OCI-LY3 (cell line): ENCODE measurements around the gene LMNTD1.

Source experiments
- H2AFZ ChIP-seq: fragments of 200-600, 300-600 bp; shearing (Covaris generic); 2 replicates; pipeline ENCODE4 v1.6.0; 2014; ENCODE audit warnings: antibody characterized with exemption, low read depth, low read length
- H3K27ac ChIP-seq: fragments of 200-600, 300-600 bp; sonication (generic); 2 replicates; pipeline ENCODE4 v1.5.1; 2014; ENCODE audit warnings: mild to moderate bottlenecking, low read length, moderate library complexity, mixed read lengths
- H3K27me3 ChIP-seq: fragments of 200-600, 300-600 bp; sonication (generic); 2 replicates; pipeline ENCODE4 v1.6.1; 2014; ENCODE audit warnings: low read depth, low read length, mixed read lengths
- H3K36me3 ChIP-seq: fragments of 200-600, 300-600 bp; sonication (generic); replicated peaks from 2 replicates; pipeline ENCODE3; 2014; ENCODE audit warnings: low read depth, low read length, mixed read lengths
- H3K4me1 ChIP-seq: fragments of 300-600, 200-600 bp; sonication (generic); 2 replicates; pipeline ENCODE4 v1.6.1; 2014; ENCODE audit warnings: low read length, mixed read lengths
- H3K4me2 ChIP-seq: fragments of 200-600, 300-600 bp; sonication (generic); 2 replicates; pipeline ENCODE4 v1.6.1; 2014; ENCODE audit warnings: low read length, mixed read lengths
- H3K4me3 ChIP-seq: fragments of 300-600, 200-600 bp; sonication (generic); 2 replicates; pipeline ENCODE4 v1.5.1; 2014; ENCODE audit warnings: antibody characterized with exemption, mild to moderate bottlenecking, low read length, moderate library complexity
- H3K79me2 ChIP-seq: fragments of 300-600, 200-600 bp; shearing (Covaris generic); 2 replicates; pipeline ENCODE4 v1.6.1; 2014; ENCODE audit warnings: mild to moderate bottlenecking, low read length, mixed read lengths
- H3K9ac ChIP-seq: fragments of 300-600, 200-600 bp; shearing (Covaris generic); 2 replicates; pipeline ENCODE4 v1.6.0; 2014; ENCODE audit warnings: mild to moderate bottlenecking, low read length, moderate library complexity
- H3K9me3 ChIP-seq: fragments of 200-600, 300-600 bp; shearing (Covaris generic); 2 replicates; pipeline ENCODE4 v1.6.1; 2014; ENCODE audit warnings: low read length, mixed read lengths; ENCODE audit not compliant: insufficient read depth
- H4K20me1 ChIP-seq: fragments of 200-600, 300-600 bp; sonication (generic); 2 replicates; pipeline ENCODE4 v1.6.1; 2016; ENCODE audit warnings: low read length, mixed read lengths; ENCODE audit not compliant: insufficient read depth
- CTCF ChIP-seq: fragments of 200-600, 300-600 bp; sonication (generic); IDR thresholded peaks from 2 replicates; pipeline ENCODE4 v1.5.1; 2014; ENCODE audit warnings: antibody characterized with exemption, low read length, low read depth
- EZH2phosphoT487 ChIP-seq: fragments of 200-600 bp; shearing (Covaris generic); IDR thresholded peaks from 2 replicates; pipeline ENCODE4 v1.6.1; 2018; ENCODE audit warnings: antibody characterized with exemption, mixed run types, low read depth

LMNTD1 gene

GRCh38 chr12:25469861-25470260 lies 83.2 kb downstream of the LMNTD1 start:
- Histone ChIP-seq H3K4me2 (no peak overlapping the region), H3K27ac (no peak overlapping the region)
- TF ChIP-seq EZH2phosphoT487 (no peak), CTCF (no peak)

GRCh38 chr12:25469368-25469767 lies 83.7 kb downstream of the LMNTD1 start:
- no peak overlapping the region for H3K4me2 ChIP-seq
- no peak overlapping the region for H3K4me3 ChIP-seq
- TF ChIP-seq CTCF, result no peak
- no peaks in the 10 kb centered on the region for H3K36me3 ChIP-seq
- no peak overlapping the region for H3K9ac ChIP-seq
- no peaks in the 10 kb centered on the region for H4K20me1 ChIP-seq
- no peaks in the 10 kb centered on the region for H3K9me3 ChIP-seq
- no peak overlapping the region for H2AFZ ChIP-seq
- H3K4me1 ChIP-seq, result no peaks in the 10 kb centered on the region
- H3K27ac ChIP-seq, result no peak overlapping the region
- no peaks in the 10 kb centered on the region for H3K79me2 ChIP-seq
- no peaks in the 10 kb centered on the region for H3K27me3 ChIP-seq

More at GRCh38 chr12:25469861-25470260, 83.2 kb downstream of the LMNTD1 start:
- Histone ChIP-seq H3K27me3 (no peaks in the 10 kb centered on the region), H2AFZ (no peak overlapping the region), H3K4me3 (no peak overlapping the region), H3K9ac (no peak overlapping the region), H4K20me1 (no peaks in the 10 kb centered on the region), H3K36me3 (no peaks in the 10 kb centered on the region), H3K9me3 (no peaks in the 10 kb centered on the region), H3K4me1 (no peaks in the 10 kb centered on the region), H3K79me2 (no peaks in the 10 kb centered on the region)

- Histone ChIP-seq H3K79me2 (no peaks in the 10 kb centered on the region), H3K4me1 (peaks cover 10% of the 10 kb centered on the region), H4K20me1 (no peaks in the 10 kb centered on the region), H2AFZ (no peak overlapping the region), H3K9ac (no peak overlapping the region), H3K36me3 (no peaks in the 10 kb centered on the region), H3K27ac (no peak overlapping the region), H3K27me3 (no peaks in the 10 kb centered on the region), H3K9me3 (no peaks in the 10 kb centered on the region), H3K4me2 (no peak overlapping the region), H3K4me3 (no peak overlapping the region)
- TF ChIP-seq CTCF, result no peak
- TF ChIP-seq EZH2phosphoT487, result no peak
Observed at GRCh38 chr12:25463521-25463920, 89.6 kb downstream of the LMNTD1 start.

- Histone ChIP-seq H3K9ac (no peak overlapping the region), H3K36me3 (no peaks in the 10 kb centered on the region), H2AFZ (no peak overlapping the region), H3K4me1 (peaks cover 10% of the 10 kb centered on the region), H3K27ac (no peak overlapping the region), H3K27me3 (no peaks in the 10 kb centered on the region), H3K79me2 (no peaks in the 10 kb centered on the region), H3K4me2 (no peak overlapping the region), H3K9me3 (no peaks in the 10 kb centered on the region), H3K4me3 (no peak overlapping the region), H4K20me1 (no peaks in the 10 kb centered on the region)
- TF ChIP-seq CTCF (no peak), EZH2phosphoT487 (no peak)
Observed at GRCh38 chr12:25463005-25463404, 90.1 kb downstream of the LMNTD1 start.
